HepG2 (cell line): Measurements from ENCODE around the gene RNF123. TPM values are rescaled to one million over a fixed set of nuclear protein-coding genes. Genes with fewer than 3 reads are reported as not detected.
A peak's percentile ranks its signal among the peaks of the same experiment; 100 is the strongest.

ENCODE experiments used
- KLF12 ChIP-seq: sonication (generic); formaldehyde crosslinking; IDR thresholded peaks from 2 replicates; pipeline ENCODE4 v1.4.0; 2020; ENCODE audit warnings: missing genetic modification reagents, borderline replicate concordance
- NR3C1 ChIP-seq: sonication (generic); formaldehyde crosslinking; IDR thresholded peaks from 2 replicates; pipeline ENCODE4 v1.4.0; 2020; ENCODE audit warnings: missing genetic modification reagents
- RXRB ChIP-seq: IDR thresholded peaks from 2 replicates; pipeline ENCODE4 v1.6.1; 2016; ENCODE audit warnings: borderline replicate concordance, missing genetic modification reagents, missing compliant biosample characterization
- SRF ChIP-seq: IDR thresholded peaks from 2 replicates; pipeline ENCODE4 v1.6.1; 2011; ENCODE audit warnings: mild to moderate bottlenecking, low read depth, low read length, moderate library complexity
- U2AF2 ChIP-seq: fragments of 200-400 bp; formaldehyde crosslinking; IDR thresholded peaks from 2 replicates; pipeline ENCODE4 v1.6.1; 2017; ENCODE audit warnings: low read depth, mild to moderate bottlenecking, low read length
- ZNF251 ChIP-seq: sonication (generic); formaldehyde crosslinking; IDR thresholded peaks from 2 replicates; pipeline ENCODE4 v1.9.0; 2021; ENCODE audit warnings: mild to moderate bottlenecking, missing genetic modification reagents
- ZNF263 ChIP-seq: sonication (generic); formaldehyde crosslinking; IDR thresholded peaks from 2 replicates; pipeline ENCODE4 v1.4.0; 2020; ENCODE audit warnings: missing genetic modification reagents
- ZNF317 ChIP-seq: sonication (generic); formaldehyde crosslinking; IDR thresholded peaks from 2 replicates; pipeline ENCODE4 v1.5.0; 2020; ENCODE audit warnings: mild to moderate bottlenecking, missing genetic modification reagents
- ZNF343 ChIP-seq: sonication (generic); formaldehyde crosslinking; IDR thresholded peaks from 2 replicates; pipeline ENCODE4 v1.4.0; 2020; ENCODE audit warnings: mild to moderate bottlenecking, missing genetic modification reagents
- ZNF713 ChIP-seq: sonication (generic); formaldehyde crosslinking; IDR thresholded peaks from 2 replicates; pipeline ENCODE4 v1.4.0; 2020; ENCODE audit warnings: mild to moderate bottlenecking, missing genetic modification reagents
- polyA plus RNA-seq, 8 experiments: library from polyadenylated mRNA; depleted of rRNA in 3 of 8; stranded (reverse) in 7 of 8; unstranded in 1 of 8; fragments of >200 nt; fragmentation: Illumina TruSeq in 4 of 8; extraction: Trizol in 4 of 8; gene quantifications; 2 replicates each; pipeline versions ENCODE4 v1.2.1 to v1.2.3, GENCODE V29; 2011 to 2016; ENCODE audit warnings: low read depth in 4 of 8, missing spikeins in 1 of 8, mixed read lengths in 1 of 8; ENCODE audit not compliant: insufficient read depth in 1 of 8
- total RNA-seq, 5 experiments: library from RNA; depleted of rRNA; stranded (reverse); fragments of >200 nt; fragmentation: Illumina TruSeq; extraction: Trizol; gene quantifications; 2 replicates each; pipeline ENCODE4 v1.2.3, GENCODE V29; 2016; ENCODE audit warnings: low read depth in 1 of 5
- TF ChIP-seq, protein P1 (sequence below): sonication (generic); formaldehyde crosslinking; IDR thresholded peaks from 2 replicates; pipeline ENCODE4 v1.4.0; 2020; ENCODE audit warnings: missing genetic modification reagents, borderline replicate concordance
- TF ChIP-seq, protein P2 (sequence below): conservative IDR thresholded peaks from 2 replicates; pipeline ENCODE4 v1.6.1; 2018; ENCODE audit warnings: missing genetic modification reagents
- TF ChIP-seq, protein P3 (sequence below), 2 experiments: IDR thresholded peaks; 2 replicates each; pipeline ENCODE4 v1.6.1; 2011 to 2012; ENCODE audit warnings: low read length in 2 of 2, borderline replicate concordance in 1 of 2, low read depth in 1 of 2, mild to moderate bottlenecking in 1 of 2, moderate library complexity in 1 of 2

The RNF123 gene
- total and polyA plus RNA-seq, 2 of the 13 experiments (the other 11 are each of a cell fraction or from before 2014, with no cell fraction given): 29.9 to 82.2 TPM

DNA sequence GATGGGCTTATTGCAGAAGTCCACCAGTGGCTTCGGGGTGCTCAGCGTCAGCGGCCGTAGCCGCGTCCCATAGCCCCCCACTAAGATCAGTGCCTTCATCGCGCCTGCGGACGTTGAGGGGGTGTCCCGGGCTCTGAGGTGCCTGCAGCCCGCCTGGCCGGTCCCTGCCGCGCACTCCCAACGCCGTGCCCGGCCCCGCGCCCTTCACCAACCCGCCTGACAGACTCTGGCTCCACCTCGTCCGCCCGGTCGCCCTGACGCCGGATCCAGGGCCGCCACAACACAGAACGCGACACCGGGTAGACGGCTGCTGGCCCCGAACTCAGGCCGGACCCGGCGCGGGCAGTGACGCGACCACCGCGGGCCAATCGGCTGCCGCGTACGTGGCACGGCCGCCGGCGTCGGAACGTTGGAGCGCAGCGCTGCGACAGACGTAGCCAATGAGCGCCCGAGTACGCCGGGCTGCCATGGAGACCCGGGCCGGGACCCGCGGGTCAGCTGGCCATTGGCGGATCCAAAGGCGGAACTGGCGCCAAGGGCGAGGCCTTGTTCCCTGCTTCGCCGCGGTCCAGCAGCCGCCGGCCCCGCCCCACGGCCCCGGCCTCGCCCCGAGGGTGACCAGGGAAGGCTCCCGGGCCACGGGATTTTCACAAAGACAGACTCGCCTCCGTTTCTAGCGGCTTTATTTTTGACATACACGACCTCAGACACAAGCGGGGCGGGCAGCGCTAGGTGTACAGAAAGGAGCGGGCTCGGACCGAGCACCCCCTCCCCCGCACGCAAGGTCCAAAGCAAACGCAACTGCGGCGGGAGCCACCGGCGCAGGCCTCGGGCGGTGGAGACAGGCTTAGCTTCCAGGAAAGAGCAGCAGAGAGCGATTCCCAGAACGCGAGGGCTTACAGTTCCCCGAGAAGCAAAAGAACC lies 34.5 kb downstream of the RNF123 start, which contains the start of gene GMPPB (continued):
- TF ChIP-seq, protein P1, sequence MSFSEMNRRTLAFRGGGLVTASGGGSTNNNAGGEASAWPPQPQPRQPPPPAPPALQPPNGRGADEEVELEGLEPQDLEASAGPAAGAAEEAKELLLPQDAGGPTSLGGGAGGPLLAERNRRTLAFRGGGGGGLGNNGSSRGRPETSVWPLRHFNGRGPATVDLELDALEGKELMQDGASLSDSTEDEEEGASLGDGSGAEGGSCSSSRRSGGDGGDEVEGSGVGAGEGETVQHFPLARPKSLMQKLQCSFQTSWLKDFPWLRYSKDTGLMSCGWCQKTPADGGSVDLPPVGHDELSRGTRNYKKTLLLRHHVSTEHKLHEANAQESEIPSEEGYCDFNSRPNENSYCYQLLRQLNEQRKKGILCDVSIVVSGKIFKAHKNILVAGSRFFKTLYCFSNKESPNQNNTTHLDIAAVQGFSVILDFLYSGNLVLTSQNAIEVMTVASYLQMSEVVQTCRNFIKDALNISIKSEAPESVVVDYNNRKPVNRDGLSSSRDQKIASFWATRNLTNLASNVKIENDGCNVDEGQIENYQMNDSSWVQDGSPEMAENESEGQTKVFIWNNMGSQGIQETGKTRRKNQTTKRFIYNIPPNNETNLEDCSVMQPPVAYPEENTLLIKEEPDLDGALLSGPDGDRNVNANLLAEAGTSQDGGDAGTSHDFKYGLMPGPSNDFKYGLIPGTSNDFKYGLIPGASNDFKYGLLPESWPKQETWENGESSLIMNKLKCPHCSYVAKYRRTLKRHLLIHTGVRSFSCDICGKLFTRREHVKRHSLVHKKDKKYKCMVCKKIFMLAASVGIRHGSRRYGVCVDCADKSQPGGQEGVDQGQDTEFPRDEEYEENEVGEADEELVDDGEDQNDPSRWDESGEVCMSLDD: no peak
- TF ChIP-seq NR3C1 (CRISPR knock-in tag): no peak
- no peak for TF ChIP-seq ZNF343 (CRISPR knock-in tag)
- no peak for TF ChIP-seq ZNF263 (CRISPR knock-in tag)
- peak; percentile 38; the same call in 1 of the 2 replicates for TF ChIP-seq ZNF713 (CRISPR knock-in tag)
- TF ChIP-seq KLF12 (CRISPR knock-in tag): no peak
- TF ChIP-seq, protein P2, sequence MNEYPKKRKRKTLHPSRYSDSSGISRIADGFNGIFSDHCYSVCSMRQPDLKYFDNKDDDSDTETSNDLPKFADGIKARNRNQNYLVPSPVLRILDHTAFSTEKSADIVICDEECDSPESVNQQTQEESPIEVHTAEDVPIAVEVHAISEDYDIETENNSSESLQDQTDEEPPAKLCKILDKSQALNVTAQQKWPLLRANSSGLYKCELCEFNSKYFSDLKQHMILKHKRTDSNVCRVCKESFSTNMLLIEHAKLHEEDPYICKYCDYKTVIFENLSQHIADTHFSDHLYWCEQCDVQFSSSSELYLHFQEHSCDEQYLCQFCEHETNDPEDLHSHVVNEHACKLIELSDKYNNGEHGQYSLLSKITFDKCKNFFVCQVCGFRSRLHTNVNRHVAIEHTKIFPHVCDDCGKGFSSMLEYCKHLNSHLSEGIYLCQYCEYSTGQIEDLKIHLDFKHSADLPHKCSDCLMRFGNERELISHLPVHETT (CRISPR knock-in tag): no peak; the same call in 1 of the 2 replicates
- TF ChIP-seq ZNF317 (CRISPR knock-in tag): 0 out of 2 replicates have a peak, but pooled peaks have one; percentile 63
- TF ChIP-seq, protein P3, sequence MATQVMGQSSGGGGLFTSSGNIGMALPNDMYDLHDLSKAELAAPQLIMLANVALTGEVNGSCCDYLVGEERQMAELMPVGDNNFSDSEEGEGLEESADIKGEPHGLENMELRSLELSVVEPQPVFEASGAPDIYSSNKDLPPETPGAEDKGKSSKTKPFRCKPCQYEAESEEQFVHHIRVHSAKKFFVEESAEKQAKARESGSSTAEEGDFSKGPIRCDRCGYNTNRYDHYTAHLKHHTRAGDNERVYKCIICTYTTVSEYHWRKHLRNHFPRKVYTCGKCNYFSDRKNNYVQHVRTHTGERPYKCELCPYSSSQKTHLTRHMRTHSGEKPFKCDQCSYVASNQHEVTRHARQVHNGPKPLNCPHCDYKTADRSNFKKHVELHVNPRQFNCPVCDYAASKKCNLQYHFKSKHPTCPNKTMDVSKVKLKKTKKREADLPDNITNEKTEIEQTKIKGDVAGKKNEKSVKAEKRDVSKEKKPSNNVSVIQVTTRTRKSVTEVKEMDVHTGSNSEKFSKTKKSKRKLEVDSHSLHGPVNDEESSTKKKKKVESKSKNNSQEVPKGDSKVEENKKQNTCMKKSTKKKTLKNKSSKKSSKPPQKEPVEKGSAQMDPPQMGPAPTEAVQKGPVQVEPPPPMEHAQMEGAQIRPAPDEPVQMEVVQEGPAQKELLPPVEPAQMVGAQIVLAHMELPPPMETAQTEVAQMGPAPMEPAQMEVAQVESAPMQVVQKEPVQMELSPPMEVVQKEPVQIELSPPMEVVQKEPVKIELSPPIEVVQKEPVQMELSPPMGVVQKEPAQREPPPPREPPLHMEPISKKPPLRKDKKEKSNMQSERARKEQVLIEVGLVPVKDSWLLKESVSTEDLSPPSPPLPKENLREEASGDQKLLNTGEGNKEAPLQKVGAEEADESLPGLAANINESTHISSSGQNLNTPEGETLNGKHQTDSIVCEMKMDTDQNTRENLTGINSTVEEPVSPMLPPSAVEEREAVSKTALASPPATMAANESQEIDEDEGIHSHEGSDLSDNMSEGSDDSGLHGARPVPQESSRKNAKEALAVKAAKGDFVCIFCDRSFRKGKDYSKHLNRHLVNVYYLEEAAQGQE (IDR thresholded peaks at IDR 0.05; ENCODE audit: borderline replicate concordance in 1 of 2, low read depth in 1 of 2, low read length in 2 of 2): no peak
- TF ChIP-seq U2AF2: no peak
- TF ChIP-seq RXRB (CRISPR knock-in tag): no peak; the same call in 1 of the 2 replicates
- no peak for TF ChIP-seq SRF
- TF ChIP-seq ZNF251 (CRISPR knock-in tag): no peak
